Effector memory CD8-positive, alpha-beta T cell (primary cell): Measurements from ENCODE around the gene SLC13A4.
A peak's percentile ranks its signal among the peaks of the same experiment; 100 is the strongest.
"Not testable (repeated sequence)": the region's sequence is repeated elsewhere in the genome, so short reads cannot be mapped to it uniquely, and the experiment has no call there.

Experiments
- ATAC-seq: fragments of 150-1000 bp; cut with Tn5 transposase; replicated peaks from 2 replicates; pipeline ENCODE4 v1.10.0; 2021; ENCODE audit warnings: mild to moderate bottlenecking, moderate library complexity
- DNase-seq, 3 experiments: peaks; one replicate each; pipeline ENCODE4 v3.0.0; 2021
- H3K27ac Mint-ChIP-seq, 2 donors: one replicate each; pipeline ENCODE4 v1.8.0; 2022; ENCODE audit warnings: mild to moderate bottlenecking in 2 of 2, mixed read lengths in 2 of 2, moderate library complexity in 2 of 2
- H3K27me3 Mint-ChIP-seq, 2 donors: one replicate each; pipeline ENCODE4 v1.8.0; 2022; ENCODE audit warnings: mixed read lengths in 2 of 2
- H3K36me3 Mint-ChIP-seq: one replicate; pipeline ENCODE4 v1.8.0; 2022; ENCODE audit warnings: mild to moderate bottlenecking, moderate library complexity, mixed read lengths; ENCODE audit not compliant: insufficient read depth
- H3K4me1 Mint-ChIP-seq, 2 donors: one replicate each; pipeline ENCODE4 v1.8.0; 2022; ENCODE audit warnings: low read depth in 2 of 2, mixed read lengths in 2 of 2
- H3K4me3 Mint-ChIP-seq, 2 donors: one replicate each; pipeline ENCODE4 v1.8.0; 2022; ENCODE audit warnings: mild to moderate bottlenecking in 2 of 2, mixed read lengths in 2 of 2, moderate library complexity in 2 of 2
- H3K9me3 Mint-ChIP-seq, 2 donors: one replicate each; pipeline ENCODE4 v1.8.0; 2022; ENCODE audit warnings: mixed read lengths in 2 of 2

SLC13A4 gene

GRCh38 chr7:135710417-135711138 is 17.4 kb downstream of the SLC13A4 start:
- no peaks in the 10 kb centered on the region for H3K9me3 Mint-ChIP-seq
- ATAC-seq: no peak
- H3K27ac Mint-ChIP-seq: no peak overlapping the region
- no peaks in the 10 kb centered on the region for H3K36me3 Mint-ChIP-seq
- H3K4me1 Mint-ChIP-seq: peaks cover 0 to 2% of the 10 kb centered on the region in 2 donors
- no peaks in the 10 kb centered on the region for H3K27me3 Mint-ChIP-seq
- H3K4me3 Mint-ChIP-seq: no peak overlapping the region
- DNase-seq: peak in 1 of 3 experiments; percentile 4

GRCh38 chr7:135709508-135709907 is 18.5 kb downstream of the SLC13A4 start:
- Mint-ChIP-seq H3K4me1 (peaks cover 0 to 3% of the 10 kb centered on the region in 2 donors), H3K36me3 (no peaks in the 10 kb centered on the region), H3K27me3 (no peaks in the 10 kb centered on the region), H3K27ac (no peak overlapping the region), H3K4me3 (no peak overlapping the region), H3K9me3 (no peaks in the 10 kb centered on the region)
- ATAC-seq: no peak
- DNase-seq: no peak

GRCh38 chr7:135708041-135708440 is 19.9 kb downstream of the SLC13A4 start:
- Mint-ChIP-seq H3K27ac (no peak overlapping the region), H3K4me3 (no peak overlapping the region), H3K36me3 (no peaks in the 10 kb centered on the region), H3K27me3 (no peaks in the 10 kb centered on the region), H3K4me1 (peaks cover 0 to 7% of the 10 kb centered on the region in 2 donors), H3K9me3 (no peaks in the 10 kb centered on the region)
- ATAC-seq (no peak), DNase-seq (no peak)

GRCh38 chr7:135707570-135707966 is 20.4 kb downstream of the SLC13A4 start:
- no peaks in the 10 kb centered on the region for H3K36me3 Mint-ChIP-seq
- no peak overlapping the region for H3K4me3 Mint-ChIP-seq
- DNase-seq: no peak
- no peaks in the 10 kb centered on the region for H3K9me3 Mint-ChIP-seq
- H3K27ac Mint-ChIP-seq: no peak overlapping the region
- peaks cover 0 to 7% of the 10 kb centered on the region in 2 donors for H3K4me1 Mint-ChIP-seq
- ATAC-seq: no peak
- no peaks in the 10 kb centered on the region for H3K27me3 Mint-ChIP-seq

GRCh38 chr7:135706858-135707569 is 21.0 kb downstream of the SLC13A4 start:
- Mint-ChIP-seq H3K4me3 (no peak overlapping the region), H3K27me3 (no peaks in the 10 kb centered on the region), H3K9me3 (no peaks in the 10 kb centered on the region), H3K27ac (no peak overlapping the region), H3K36me3 (no peaks in the 10 kb centered on the region), H3K4me1 (peaks cover 0 to 7% of the 10 kb centered on the region in 2 donors)
- DNase-seq (no peak), ATAC-seq (no peak)

GRCh38 chr7:135706038-135706742 is 21.8 kb downstream of the SLC13A4 start:
- H3K4me1 Mint-ChIP-seq: peaks cover 0 to 7% of the 10 kb centered on the region in 2 donors
- H3K36me3 Mint-ChIP-seq: no peaks in the 10 kb centered on the region
- no peak overlapping the region for H3K4me3 Mint-ChIP-seq
- H3K27ac Mint-ChIP-seq: peak overlapping the region in 1 of 2 donors; percentile 10
- DNase-seq: no peak
- no peaks in the 10 kb centered on the region for H3K9me3 Mint-ChIP-seq
- no peak for ATAC-seq
- no peaks in the 10 kb centered on the region for H3K27me3 Mint-ChIP-seq

- H3K9me3 Mint-ChIP-seq: no peaks in the 10 kb centered on the region
- H3K27ac Mint-ChIP-seq: peak overlapping the region in 1 of 2 donors; percentile 11
- no peak overlapping the region for H3K4me3 Mint-ChIP-seq
- no peaks in the 10 kb centered on the region for H3K27me3 Mint-ChIP-seq
- H3K36me3 Mint-ChIP-seq: no peaks in the 10 kb centered on the region
- no peak for ATAC-seq
- DNase-seq: no peak
- peaks cover 0 to 7% of the 10 kb centered on the region in 2 donors for H3K4me1 Mint-ChIP-seq
These were observed 23.3 kb downstream of the SLC13A4 start for GRCh38 chr7:135704698-135705097.

GRCh38 chr7:135704074-135704473 is 23.9 kb downstream of the SLC13A4 start:
- Mint-ChIP-seq H3K4me3 (no peak overlapping the region), H3K4me1 (peaks cover 0 to 7% of the 10 kb centered on the region in 2 donors), H3K27ac (no peak overlapping the region), H3K36me3 (no peaks in the 10 kb centered on the region), H3K27me3 (no peaks in the 10 kb centered on the region), H3K9me3 (no peaks in the 10 kb centered on the region)
- no peak for DNase-seq
- no peak for ATAC-seq

GRCh38 chr7:135697276-135698049 is 30.5 kb downstream of the SLC13A4 start:
- H3K27me3 Mint-ChIP-seq: no peaks in the 10 kb centered on the region
- peaks cover 3% of the 10 kb centered on the region for H3K36me3 Mint-ChIP-seq
- ATAC-seq: no peak
- no peaks in the 10 kb centered on the region for H3K9me3 Mint-ChIP-seq
- H3K4me1 Mint-ChIP-seq: no peaks in the 10 kb centered on the region
- H3K4me3 Mint-ChIP-seq: no peak overlapping the region
- DNase-seq: no peak
- no peak overlapping the region for H3K27ac Mint-ChIP-seq

- H3K27ac Mint-ChIP-seq: no peak overlapping the region
- ATAC-seq: no peak
- H3K36me3 Mint-ChIP-seq: peaks cover 3% of the 10 kb centered on the region
- H3K27me3 Mint-ChIP-seq: no peaks in the 10 kb centered on the region
- no peaks in the 10 kb centered on the region for H3K9me3 Mint-ChIP-seq
- H3K4me3 Mint-ChIP-seq: no peak overlapping the region
- no peak for DNase-seq
- no peaks in the 10 kb centered on the region for H3K4me1 Mint-ChIP-seq
These were observed 34.4 kb downstream of the SLC13A4 start for GRCh38 chr7:135693558-135693957.

GRCh38 chr7:135692606-135693005 is 35.4 kb downstream of the SLC13A4 start:
- not testable (repeated sequence) for H3K9me3 Mint-ChIP-seq, ATAC-seq, DNase-seq, H3K4me1 Mint-ChIP-seq, H3K27me3 Mint-ChIP-seq, H3K4me3 Mint-ChIP-seq, H3K27ac Mint-ChIP-seq, H3K36me3 Mint-ChIP-seq

- H3K36me3 Mint-ChIP-seq: no peaks in the 10 kb centered on the region
- ATAC-seq: no peak
- no peaks in the 10 kb centered on the region for H3K9me3 Mint-ChIP-seq
- no peaks in the 10 kb centered on the region for H3K27me3 Mint-ChIP-seq
- no peak overlapping the region for H3K27ac Mint-ChIP-seq
- no peak overlapping the region for H3K4me3 Mint-ChIP-seq
- no peaks in the 10 kb centered on the region for H3K4me1 Mint-ChIP-seq
- DNase-seq: no peak
These were observed 35.9 kb downstream of the SLC13A4 start for GRCh38 chr7:135692055-135692454.

- no peak for ATAC-seq
- no peaks in the 10 kb centered on the region for H3K4me1 Mint-ChIP-seq
- H3K27ac Mint-ChIP-seq: no peak overlapping the region
- DNase-seq: no peak
- H3K9me3 Mint-ChIP-seq: no peaks in the 10 kb centered on the region
- H3K27me3 Mint-ChIP-seq: no peaks in the 10 kb centered on the region
- H3K36me3 Mint-ChIP-seq: peaks cover 4% of the 10 kb centered on the region
- H3K4me3 Mint-ChIP-seq: no peak overlapping the region
These were observed 37.4 kb downstream of the SLC13A4 start for GRCh38 chr7:135690566-135690965.
